ENCODE results near the gene MFSD12.

Gene MFSD12

GRCh38 chr19:3524078-3524842 lies 33.1 kb downstream of the MFSD12 start:
- no peak for TF ChIP-seq CTCF (IDR thresholded peaks at IDR 0.05; ENCODE audit: extremely low read depth, missing control alignments)

GRCh38 chr19:3523361-3524077 lies 33.9 kb downstream of the MFSD12 start:
- no peak for TF ChIP-seq CTCF (IDR thresholded peaks at IDR 0.05; ENCODE audit: extremely low read depth, missing control alignments)
- DNase-seq (ENCODE audit: low spot score), result no peak

More at GRCh38 chr19:3524078-3524842, 33.1 kb downstream of the MFSD12 start:
- no peak for DNase-seq (ENCODE audit: low spot score)

GRCh38 chr19:3522421-3523360 lies 34.7 kb downstream of the MFSD12 start:
- no peak for TF ChIP-seq CTCF (IDR thresholded peaks at IDR 0.05; ENCODE audit: extremely low read depth, missing control alignments)
- no peak for DNase-seq (ENCODE audit: low spot score)

- no peak for TF ChIP-seq CTCF (IDR thresholded peaks at IDR 0.05; ENCODE audit: extremely low read depth, missing control alignments)
- DNase-seq (ENCODE audit: low spot score), result no peak
These were observed 36.3 kb downstream of the MFSD12 start for GRCh38 chr19:3521104-3521445.

- TF ChIP-seq CTCF (IDR thresholded peaks at IDR 0.05; ENCODE audit: extremely low read depth, missing control alignments), result no peak
- DNase-seq (ENCODE audit: low spot score), result no peak
These were observed 37.0 kb downstream of the MFSD12 start for GRCh38 chr19:3520166-3521103.

GRCh38 chr19:3519126-3519525 lies 38.3 kb downstream of the MFSD12 start:
- TF ChIP-seq CTCF (IDR thresholded peaks at IDR 0.05; ENCODE audit: extremely low read depth, missing control alignments), result no peak
- no peak for DNase-seq (ENCODE audit: low spot score)

Data from GM20000 (cell line).